Lower lobe of right lung (tissue), 2 donors: ENCODE data around the gene CACNA1I. TPM values are rescaled to one million over a fixed set of nuclear protein-coding genes. Genes with fewer than 3 reads are reported as not detected.

ENCODE experiments used
- ATAC-seq, 2 donors: fragments of 200-7000 bp; cut with Tn5 transposase; one replicate each; pipeline ENCODE4 v1.9.1; 2020 to 2022; ENCODE audit warnings: mild to moderate bottlenecking in 2 of 2, moderate library complexity in 2 of 2
- DNase-seq: peaks from one replicate; pipeline ENCODE4 v3.0.0-alpha.2; 2020
- H3K27ac ChIP-seq: fragments of 200-600 bp; one replicate; pipeline ENCODE4 v1.8.0; 2022
- H3K27me3 ChIP-seq: fragments of 200-600 bp; one replicate; pipeline ENCODE4 v1.8.0; 2022; ENCODE audit warnings: low read depth
- H3K36me3 ChIP-seq: fragments of 200-600 bp; one replicate; pipeline ENCODE4 v1.8.0; 2022; ENCODE audit warnings: mild to moderate bottlenecking
- H3K4me1 ChIP-seq: fragments of 200-600 bp; one replicate; pipeline ENCODE4 v1.8.0; 2022
- H3K4me3 ChIP-seq: fragments of 200-600 bp; one replicate; pipeline ENCODE4 v1.8.0; 2022; ENCODE audit warnings: mild to moderate bottlenecking
- H3K9me3 ChIP-seq: fragments of 200-600 bp; one replicate; pipeline ENCODE4 v1.8.0; 2022
- CTCF ChIP-seq: fragments of 200-600 bp; IDR thresholded peaks from one replicate; pipeline ENCODE4 v1.8.0; 2022; ENCODE audit warnings: antibody characterized with exemption, mild to moderate bottlenecking
- intact Hi-C: fragments of 100-400 bp; cut with DNase I; formaldehyde crosslinking; loops from one replicate; pipeline ENCODE4 v1.11.0; 2022
- total RNA-seq: library from RNA; stranded (reverse); fragmentation: NEBNext Ultra II Directional; extraction: Animal tissue kit (Norgen Biotek cat#: 25700); gene quantifications from one replicate; pipeline ENCODE4 v1.2.1, GENCODE V29; 2021
- donor health status: DM: no; HTN: yes; CAD: no; lungs with severe emphysema.

CACNA1I gene
- total RNA-seq, 1 donor from 2014 or later: 0.21 TPM

- H3K27ac ChIP-seq: no peak overlapping the region
- no peak for TF ChIP-seq CTCF
- no peak for ATAC-seq
- no peaks in the 10 kb centered on the region for H3K9me3 ChIP-seq
- no peak overlapping the region for H3K4me3 ChIP-seq
- intact Hi-C loops: no loop called here
- H3K36me3 ChIP-seq: no peaks in the 10 kb centered on the region
- no peaks in the 10 kb centered on the region for H3K4me1 ChIP-seq
- H3K27me3 ChIP-seq: peaks cover 28% of the 10 kb centered on the region
- no peak for DNase-seq
Observed at GRCh38 chr22:39721206-39722031, 150.9 kb downstream of the CACNA1I start.

GRCh38 chr22:39722032-39722325, 151.4 kb downstream of the CACNA1I start:
- Histone ChIP-seq H3K4me1 (no peaks in the 10 kb centered on the region), H3K36me3 (no peaks in the 10 kb centered on the region), H3K27ac (no peak overlapping the region), H3K4me3 (no peak overlapping the region), H3K9me3 (no peaks in the 10 kb centered on the region), H3K27me3 (peaks cover 31% of the 10 kb centered on the region)
- intact Hi-C loops: no loop called here
- no peak for TF ChIP-seq CTCF
- ATAC-seq: no peak
- DNase-seq: no peak

- DNase-seq (no peak), ATAC-seq (no peak)
- intact Hi-C loops: no loop called here
- no peaks in the 10 kb centered on the region for H3K9me3 ChIP-seq
- no peak overlapping the region for H3K27ac ChIP-seq
- no peak overlapping the region for H3K4me3 ChIP-seq
- peaks cover 36% of the 10 kb centered on the region for H3K27me3 ChIP-seq
- no peak for TF ChIP-seq CTCF
- H3K36me3 ChIP-seq: no peaks in the 10 kb centered on the region
- H3K4me1 ChIP-seq: no peaks in the 10 kb centered on the region
Observed at GRCh38 chr22:39722501-39722900, 151.9 kb downstream of the CACNA1I start.

GRCh38 chr22:39723463-39723862, 152.9 kb downstream of the CACNA1I start:
- DNase-seq: no peak
- TF ChIP-seq CTCF: no peak
- Histone ChIP-seq H3K9me3 (no peaks in the 10 kb centered on the region), H3K4me1 (no peaks in the 10 kb centered on the region), H3K36me3 (no peaks in the 10 kb centered on the region), H3K27me3 (peaks cover 43% of the 10 kb centered on the region), H3K4me3 (no peak overlapping the region), H3K27ac (no peak overlapping the region)
- intact Hi-C loops: no loop called here
- ATAC-seq: no peak

- Histone ChIP-seq H3K4me3 (no peak overlapping the region), H3K27me3 (peaks cover 40% of the 10 kb centered on the region), H3K9me3 (no peaks in the 10 kb centered on the region), H3K27ac (no peak overlapping the region), H3K4me1 (no peaks in the 10 kb centered on the region), H3K36me3 (no peaks in the 10 kb centered on the region)
- DNase-seq (no peak), ATAC-seq (no peak)
- intact Hi-C loops: no loop called here
- TF ChIP-seq CTCF: no peak
Observed at GRCh38 chr22:39723899-39724351, 153.4 kb downstream of the CACNA1I start.
